NCI-H187 (cell line): Measurements from ENCODE around the gene RPS24.
"Not testable (repeated sequence)": the region's sequence is repeated elsewhere in the genome, so short reads cannot be mapped to it uniquely, and the experiment has no call there.

ENCODE experiments used
- DNase-seq, 2 experiments: peaks; one replicate each; lab custom pipeline; 2025; lab: John Stamatoyannopoulos, UW

RPS24 gene

DNA sequence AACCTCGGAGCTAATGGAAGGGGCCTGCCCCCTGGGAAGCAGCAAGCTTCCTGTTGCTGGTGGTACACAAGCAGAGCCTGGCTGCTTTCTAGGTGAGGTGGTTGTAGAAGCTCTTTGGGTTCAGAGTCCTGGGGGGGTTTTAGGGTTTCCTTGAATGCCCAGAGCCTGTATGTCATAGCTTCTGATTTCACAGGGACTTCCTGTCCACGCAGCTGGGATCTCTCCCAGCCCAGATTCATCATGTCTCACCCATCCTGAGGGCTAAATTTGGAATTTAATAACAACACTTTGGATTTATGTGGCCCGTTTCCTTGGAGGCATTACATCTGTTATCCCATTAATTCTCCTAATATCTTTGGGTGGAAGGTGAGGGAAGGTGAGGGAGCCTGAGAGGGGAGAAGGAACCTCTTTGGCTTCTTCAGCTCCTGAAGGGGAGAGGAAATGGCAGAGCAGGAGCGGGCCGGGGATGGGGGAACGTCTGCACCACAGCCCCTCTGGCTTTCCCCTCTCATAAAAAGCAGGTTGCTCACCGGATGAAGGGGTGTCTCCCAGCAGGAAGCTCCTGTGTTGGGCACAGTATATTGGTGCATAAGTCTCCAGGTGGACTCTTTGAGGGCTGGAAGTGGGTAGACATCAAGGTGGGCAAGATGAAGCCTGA, 19.7 kb downstream of the RPS24 start:
- DNase-seq = no peak

DNA sequence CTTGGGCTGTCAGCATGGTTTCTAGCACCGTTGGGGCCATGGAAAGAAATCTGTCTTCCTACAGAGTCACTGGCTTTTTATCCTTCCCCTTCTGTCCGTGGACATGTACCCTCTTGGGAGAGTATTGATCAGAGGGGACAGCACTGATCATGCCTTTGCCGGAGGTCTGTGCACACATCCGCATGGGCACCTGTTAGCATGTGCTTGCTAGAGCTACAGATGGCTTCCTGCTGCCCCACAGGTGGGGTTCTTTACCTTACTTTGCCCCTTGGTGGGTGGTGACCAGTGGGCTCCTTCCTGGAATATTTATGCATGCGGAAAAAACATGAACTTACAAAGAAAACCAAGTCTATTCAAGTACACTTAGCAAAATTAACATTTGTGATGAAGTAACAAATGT, 24.9 kb downstream of the RPS24 start:
- DNase-seq = no peak

DNA sequence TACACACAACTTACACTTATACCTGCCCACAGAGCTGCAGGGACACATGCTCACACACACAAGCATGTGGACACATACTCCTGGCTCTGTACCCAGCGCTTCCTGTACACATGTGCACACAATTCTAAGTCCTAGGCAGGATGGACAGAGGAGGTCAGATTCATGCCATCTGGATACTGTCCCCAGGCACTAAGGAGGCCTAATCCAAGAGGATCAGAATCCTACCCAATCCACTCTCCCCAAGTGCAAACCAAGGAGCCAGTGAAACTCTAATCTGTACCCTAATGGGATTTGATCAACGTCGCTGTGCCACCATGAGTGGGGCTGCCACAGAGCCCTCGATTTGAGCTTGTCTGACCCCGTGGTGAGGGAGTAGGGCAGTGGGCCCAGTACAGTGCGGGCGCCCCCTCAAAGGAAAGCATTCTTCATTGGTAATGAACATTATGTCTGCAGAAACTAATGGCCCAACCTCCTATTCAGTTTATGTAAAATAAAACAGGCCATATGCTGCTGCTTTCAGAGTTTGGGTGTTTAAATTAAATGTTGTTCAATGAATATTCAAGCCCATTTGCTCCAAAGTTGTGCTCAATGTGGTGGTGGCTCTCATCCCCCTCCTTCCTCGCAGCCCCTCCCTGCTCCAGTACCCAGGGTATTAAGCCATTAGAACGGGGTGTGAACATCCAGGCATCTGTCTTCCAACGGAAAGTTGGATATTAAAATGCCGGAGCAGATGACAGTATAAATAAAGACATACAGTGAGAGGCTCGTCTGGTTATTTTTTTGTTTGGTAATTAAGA, 26.4 kb downstream of the RPS24 start:
- DNase-seq = no peak

DNA sequence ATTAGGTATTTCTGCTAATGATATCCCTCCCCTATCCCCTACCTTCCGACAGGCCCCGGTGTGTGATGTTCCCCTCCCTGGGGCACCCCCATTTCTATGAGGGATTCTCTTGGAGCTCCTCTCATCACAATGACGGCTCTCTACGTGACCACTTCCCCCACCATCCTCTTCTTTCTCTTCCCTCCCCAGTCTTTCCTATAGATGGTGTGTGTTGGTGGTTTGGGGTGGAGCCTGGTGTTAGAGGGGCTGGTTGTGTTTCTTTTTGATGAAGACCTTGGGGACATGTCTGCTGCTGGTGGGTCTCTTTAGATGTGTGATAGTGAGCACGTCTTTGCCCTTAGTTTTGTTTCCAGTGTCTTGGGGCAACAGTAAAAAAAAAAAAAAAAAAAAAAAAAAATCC, 28.6 kb downstream of the RPS24 start:
- DNase-seq = no peak

DNA sequence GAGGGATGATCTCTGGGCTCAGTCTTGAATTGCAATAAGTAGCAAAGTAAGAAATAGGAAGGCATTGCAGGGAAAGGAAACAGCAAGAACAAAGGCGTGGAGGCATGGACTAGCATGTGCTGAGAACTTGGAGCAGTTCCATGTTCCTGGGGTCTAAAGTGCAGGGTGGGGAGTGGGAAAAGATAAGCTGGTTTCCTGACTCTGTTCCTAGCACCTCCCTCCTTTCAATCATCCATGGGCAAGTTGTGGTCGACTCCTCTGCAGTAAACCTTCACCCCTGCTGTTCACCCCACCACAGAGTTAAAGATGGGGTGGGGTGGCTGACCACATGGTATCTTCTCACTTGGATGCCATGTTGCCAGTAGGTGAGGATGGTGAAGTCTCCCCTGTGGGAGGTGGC, 29.6 kb downstream of the RPS24 start:
- DNase-seq = no peak

DNA sequence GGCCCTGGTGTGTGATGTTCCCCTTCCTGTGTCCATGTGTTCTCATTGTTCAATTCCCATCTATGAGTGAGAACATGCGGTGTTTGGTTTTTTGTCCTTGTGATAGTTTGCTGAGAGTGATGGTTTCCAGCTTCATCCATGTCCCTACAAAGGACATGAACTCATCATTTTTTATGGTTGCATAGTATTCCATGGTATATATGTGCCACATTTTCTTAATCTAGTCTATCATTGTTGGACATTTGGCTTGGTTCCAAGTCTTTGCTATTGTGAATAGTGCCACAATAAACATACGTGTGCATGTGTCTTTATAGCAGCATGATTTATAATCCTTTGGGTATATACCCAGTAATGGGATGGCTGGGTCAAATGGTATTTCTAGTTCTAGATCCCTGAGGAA, 31.3 kb downstream of the RPS24 start:
- DNase-seq = not testable (repeated sequence)

DNA sequence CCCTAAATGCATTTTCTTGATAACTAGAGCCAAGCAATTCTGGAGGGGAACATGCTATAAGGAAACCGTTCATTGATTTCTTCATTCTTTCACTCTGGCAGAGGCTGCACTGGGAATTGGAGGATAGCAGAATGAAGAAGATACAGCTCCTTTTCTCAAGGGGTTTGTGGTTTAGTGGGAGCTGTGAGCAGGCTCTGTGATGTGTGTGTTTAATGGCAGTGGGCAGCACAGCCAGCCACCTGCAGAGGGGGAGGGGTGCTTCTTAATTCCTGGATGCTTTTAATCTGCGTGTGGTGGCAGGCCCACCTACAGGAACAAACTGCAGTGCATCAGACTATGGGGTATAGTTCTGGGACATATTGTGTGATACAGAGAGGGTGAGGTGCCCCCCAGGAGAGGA, 31.9 kb downstream of the RPS24 start:
- no peak for DNase-seq

DNA sequence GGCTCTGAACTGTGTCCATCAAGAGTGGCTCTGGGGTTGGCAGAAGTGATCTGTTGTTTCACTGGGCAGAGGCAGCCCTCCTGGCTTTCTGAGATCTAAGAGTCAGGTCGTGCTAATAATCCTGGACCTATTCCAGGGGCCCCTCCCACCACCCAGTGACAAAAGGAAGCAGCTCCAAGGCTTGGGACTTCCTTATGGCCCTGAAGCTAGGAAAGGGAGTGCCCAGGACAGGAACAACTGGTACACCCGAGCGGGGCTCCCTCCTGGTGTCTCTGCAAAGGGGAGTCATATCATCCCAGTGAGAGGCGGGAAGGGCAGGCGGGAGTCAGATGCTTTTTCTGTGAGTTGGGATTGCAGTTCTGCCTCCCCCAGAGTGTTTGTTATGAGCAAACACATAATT, 32.3 kb downstream of the RPS24 start:
- no peak for DNase-seq

DNA sequence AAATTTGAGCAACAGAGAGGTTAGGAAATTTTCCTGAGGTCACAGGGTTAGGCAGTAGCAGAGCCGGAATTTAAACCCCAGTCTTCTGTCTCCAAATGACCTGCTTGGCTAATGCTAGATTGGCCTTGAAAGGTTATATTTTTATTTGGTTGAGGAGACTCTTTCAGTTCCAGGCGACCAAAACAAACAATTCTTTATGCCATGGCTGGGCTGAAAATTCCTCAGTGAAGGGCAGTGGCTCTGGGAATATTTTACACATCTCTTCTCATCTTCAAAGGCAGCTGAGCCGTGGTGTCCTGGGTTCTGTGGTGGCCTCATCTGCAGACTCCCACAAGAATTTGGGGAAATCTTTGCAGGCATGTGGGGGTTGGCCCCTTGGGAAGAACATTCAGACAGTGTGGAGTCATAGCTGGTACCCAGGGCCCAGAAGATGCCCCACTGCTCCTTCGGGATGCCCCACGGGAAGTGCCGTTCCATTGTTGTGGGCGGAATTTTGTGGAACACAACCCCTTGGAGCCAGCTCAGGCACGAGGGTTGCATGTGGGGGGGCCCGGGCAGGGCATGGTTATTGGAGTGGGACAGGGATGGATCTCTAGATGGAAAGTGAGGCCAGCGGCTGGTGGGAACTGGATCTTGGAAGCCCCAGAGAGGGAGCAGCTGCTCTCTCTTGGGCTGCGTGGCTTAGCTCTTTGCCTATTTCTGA, 33.2 kb downstream of the RPS24 start:
- DNase-seq = no peak

DNA sequence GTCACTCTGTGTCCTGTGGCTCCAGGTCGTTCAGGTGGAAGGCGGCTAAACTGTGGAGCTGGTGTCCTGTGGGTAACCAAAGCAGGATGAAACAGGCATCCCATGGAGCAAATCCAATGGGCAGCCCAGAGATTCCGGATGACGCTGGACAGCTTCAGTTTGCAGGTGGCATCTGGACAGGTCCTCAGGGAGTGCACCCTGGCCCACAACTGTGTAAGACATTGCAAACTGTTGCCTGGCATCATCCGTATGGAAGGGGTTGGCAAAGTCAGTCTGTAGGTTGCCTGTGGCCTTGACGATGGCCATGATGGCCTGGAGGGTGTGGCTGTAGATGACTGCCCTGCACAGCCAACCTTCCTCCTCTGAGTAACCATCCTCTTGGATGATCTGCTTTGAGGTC, 35.5 kb downstream of the RPS24 start:
- DNase-seq = no peak

DNA sequence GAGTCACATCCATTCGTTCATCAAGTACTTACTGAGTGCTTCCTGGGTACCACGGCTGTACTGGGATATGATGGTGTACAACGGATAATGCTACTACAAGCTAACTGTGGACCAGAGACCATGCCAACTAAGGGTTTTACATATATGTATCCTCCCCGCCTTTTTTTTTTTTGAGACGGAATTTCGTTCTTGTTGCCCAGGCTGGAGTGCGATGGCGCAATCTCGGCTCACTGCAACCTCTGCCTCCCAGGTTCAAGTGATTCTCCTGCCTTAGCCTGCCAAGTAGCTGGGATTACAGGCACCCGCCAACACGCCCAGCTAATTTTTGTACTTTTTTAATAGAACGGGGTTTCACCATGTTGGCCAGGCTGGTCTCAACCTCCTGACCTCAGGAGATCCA, 36.4 kb downstream of the RPS24 start:
- not testable (repeated sequence) for DNase-seq

DNA sequence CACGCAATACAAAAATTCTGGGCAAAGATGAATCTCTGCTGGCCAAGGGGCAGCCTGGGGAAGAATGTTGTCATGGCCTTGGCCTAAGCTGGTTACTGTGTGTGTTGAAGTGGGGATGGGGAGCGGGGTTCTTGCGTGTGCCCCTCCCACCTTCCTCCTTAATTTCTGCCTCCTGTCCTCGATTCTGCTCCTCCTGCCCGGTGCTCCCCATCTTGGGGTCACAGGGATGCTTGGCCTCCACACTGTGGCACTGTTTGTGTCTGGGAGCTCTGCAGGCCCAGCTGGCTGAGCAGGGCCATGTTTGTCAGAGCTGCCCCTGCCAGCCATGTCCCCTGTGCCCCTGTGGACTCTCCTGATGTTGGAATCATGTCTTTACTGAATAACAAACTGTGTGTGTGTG, 37.1 kb downstream of the RPS24 start:
- no peak for DNase-seq

DNA sequence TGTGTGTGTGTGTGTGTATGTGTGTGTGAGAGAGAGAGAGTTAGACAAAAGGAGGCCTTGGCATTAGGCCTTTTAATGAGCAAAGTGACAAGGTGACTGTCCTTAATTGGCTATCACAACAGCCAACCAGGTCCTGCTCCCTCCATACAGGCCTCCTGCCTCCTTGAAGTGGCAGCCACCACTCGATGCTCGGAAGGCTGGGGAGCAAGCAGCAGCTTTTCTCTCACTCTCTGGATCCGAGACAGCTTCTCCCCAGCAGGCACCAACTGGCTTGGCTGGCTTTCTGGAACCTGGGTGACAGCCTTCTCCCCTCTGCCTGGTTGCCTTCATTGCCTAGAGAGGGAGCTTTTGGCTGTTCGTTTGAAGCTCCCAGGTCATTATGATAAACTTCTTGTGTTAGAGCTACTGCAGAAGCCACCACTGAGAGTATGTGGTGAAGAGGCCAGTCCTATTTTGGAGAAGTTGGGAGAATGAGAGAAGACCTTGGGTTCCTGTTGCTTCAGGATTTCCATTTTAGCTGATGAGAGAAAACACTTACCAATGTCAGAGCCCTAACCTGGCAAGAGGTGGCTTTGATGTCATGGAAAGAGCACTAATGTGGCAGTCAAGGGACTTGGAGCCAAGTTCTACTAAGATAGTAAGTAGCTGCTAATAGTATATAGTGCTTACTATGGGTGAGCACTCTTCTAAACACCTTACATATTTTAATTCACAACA, 37.6 kb downstream of the RPS24 start:
- no peak for DNase-seq

DNA sequence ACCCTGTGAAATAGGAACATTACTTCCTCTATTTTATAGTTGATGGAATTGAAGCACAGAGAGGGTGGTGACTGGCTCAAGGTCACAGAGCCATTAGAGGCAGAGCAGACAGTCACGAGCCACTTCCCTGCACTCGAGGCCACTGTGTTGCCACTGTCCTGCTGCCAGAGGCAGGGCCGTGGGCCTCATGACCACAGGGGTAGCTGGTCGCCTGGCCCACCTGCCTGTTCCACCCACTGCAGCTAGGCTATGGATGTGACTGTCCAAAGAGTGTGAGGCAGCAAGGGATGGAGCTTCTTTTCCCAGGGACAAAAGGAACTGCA, 38.2 kb downstream of the RPS24 start:
- no peak for DNase-seq

DNA sequence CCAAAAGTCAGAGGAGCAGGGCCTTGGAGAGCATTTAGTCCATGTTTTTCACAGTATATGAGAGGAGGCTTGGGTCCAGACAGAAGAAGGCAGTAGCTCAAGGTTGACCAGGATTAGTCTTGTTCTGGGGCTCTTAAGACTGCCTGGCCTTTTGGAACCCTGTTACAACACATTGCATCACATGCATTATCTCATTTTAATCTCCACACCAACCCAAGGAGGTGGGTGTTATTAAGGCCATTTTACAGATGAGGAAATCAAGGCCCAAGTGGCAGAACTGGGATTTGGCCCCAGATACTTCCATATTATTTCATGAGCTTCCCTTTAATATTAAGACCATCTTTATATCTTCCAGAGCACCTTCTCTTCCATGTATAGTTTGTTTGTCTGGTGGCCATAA, 38.8 kb downstream of the RPS24 start:
- DNase-seq = no peak

DNA sequence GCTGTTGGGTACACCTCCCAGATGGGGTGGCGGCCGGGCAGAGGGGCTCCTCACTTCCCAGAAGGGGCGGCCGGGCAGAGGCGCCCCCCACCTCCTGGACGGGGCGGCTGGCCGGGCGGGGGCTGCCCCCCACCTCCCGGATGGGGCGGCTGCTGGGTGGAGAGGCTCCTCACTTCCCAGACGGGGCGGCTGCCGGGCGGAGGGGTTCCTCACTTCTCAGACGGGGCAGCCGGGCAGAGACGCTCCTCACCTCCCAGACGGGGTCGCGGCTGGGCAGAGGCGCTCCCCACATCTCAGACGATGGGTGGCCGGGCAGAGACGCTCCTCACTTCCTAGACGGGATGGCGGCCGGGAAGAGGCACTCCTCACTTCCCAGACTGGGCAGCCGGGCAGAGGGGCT, 42.1 kb downstream of the RPS24 start:
- not testable (repeated sequence) for DNase-seq

DNA sequence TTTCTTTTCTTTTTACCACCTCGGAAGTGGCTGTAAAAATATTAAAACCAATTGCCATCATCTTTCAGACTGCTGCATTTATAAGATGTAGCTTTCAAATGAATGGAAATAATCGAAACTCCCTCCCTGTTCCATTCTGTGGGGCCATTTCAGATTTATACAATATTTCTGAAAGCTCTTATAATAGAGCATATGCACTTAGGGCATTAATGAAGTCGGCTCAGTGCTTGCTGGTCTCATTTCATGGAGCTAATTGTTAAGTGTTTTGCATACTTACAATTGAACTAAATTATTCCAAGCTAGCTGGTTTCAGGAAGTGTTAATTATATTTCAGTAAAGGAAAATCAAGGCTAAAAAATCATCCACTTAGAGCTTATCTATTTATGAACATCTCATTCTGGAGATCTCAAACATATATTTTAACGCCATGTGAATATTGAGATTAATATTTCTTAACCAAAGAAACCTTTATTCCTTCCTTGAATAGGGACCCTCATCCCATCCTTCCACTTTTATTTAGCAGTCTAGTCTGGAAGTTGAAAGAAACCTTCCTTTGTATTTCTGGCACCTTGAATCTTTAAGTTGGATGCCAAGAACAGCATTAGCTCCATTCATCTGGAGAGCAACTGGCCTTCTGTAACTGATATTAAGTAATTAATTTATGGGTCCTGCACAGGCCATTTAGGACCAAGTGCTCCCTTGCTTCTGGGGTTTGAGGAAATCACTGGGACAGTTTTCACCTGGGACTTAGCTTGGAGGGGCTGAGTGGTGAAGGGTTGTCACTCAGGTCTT, 45.1 kb downstream of the RPS24 start:
- DNase-seq = no peak

DNA sequence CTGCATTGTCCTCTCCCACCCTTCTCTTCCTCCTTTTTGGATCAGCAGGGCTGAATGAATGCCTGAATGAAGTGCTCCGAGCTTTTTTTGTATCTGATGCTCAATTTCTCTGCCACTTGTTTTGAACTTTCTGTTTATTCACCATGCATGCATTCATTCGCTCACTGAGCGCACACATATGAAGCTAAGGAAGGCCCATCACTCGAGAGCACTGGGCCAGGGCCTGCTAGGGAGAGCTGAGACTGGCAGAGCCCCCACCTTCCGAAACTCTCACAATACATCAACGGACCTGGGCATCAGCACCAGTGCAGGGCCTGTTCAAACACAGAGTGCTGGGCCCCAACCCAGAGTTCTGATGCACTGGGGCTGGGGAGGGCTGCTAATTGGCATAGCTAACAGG, 45.7 kb downstream of the RPS24 start:
- no peak for DNase-seq

DNA sequence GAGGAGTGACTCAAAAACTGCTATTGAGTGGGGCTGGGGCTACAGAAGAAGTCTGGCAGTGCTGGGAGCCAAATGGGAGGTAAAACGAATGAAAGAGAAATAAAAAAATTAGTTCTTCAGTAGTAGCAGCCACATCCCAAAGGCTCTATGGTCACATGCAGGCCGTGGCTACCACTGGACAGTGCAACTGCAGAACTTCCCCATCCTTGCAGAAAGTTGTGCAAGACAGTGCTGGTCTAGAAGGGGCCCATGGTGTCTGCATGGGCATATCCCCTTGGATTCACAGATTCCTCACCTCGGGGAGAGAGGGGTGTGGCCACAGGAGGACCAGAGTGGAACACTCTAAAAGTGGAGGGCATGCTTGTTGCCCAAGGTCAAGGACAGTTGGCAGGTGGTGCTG, 47.6 kb downstream of the RPS24 start:
- DNase-seq = no peak

DNA sequence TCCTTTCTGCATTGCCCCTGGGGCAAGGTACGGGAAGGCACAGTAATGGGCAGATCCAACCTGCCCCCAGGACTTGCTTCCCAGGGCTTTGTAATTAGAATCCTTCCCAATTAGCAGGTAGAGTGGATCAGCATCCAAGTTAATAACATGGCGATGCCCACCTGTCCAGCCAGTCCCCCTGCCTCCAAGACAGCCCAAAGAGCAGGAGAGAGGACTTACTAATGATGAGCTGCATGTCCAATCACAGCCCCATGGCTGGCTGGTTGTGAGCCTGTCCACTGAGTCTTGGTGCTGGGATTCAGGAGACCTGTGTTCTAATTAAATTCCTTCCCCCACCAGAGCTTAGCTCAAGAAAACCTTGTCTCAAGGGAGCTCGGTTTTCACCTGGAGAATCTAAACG, 49.0 kb downstream of the RPS24 start:
- no peak for DNase-seq
